NB4 (cell line): ENCODE measurements around the gene PSMB4.

ENCODE experiments used
- DNase-seq: peaks from one replicate; pipeline ENCODE4 v3.0.0; 2010; ENCODE audit warnings: low read depth
- H3K4me3 ChIP-seq: one replicate; pipeline ENCODE4 v1.5.1; 2011; ENCODE audit warnings: mild to moderate bottlenecking, low read depth, low read length, moderate library complexity
- CTCF ChIP-seq: IDR thresholded peaks from one replicate; pipeline ENCODE4 v1.5.1; 2012; ENCODE audit warnings: low read depth, low read length
- MAX ChIP-seq: IDR thresholded peaks from 2 replicates; pipeline ENCODE4 v1.6.1; 2011; ENCODE audit warnings: low read depth, low read length
- MYC ChIP-seq: IDR thresholded peaks from 2 replicates; pipeline ENCODE4 v1.6.1; 2011; ENCODE audit warnings: low read depth, low read length
- POLR2A ChIP-seq: IDR thresholded peaks from 2 replicates; pipeline ENCODE4 v1.6.1; 2011; ENCODE audit warnings: mild to moderate bottlenecking; ENCODE audit not compliant: insufficient read length; ENCODE audit errors: extremely low read depth

The PSMB4 gene

GRCh38 chr1:151444783-151445177, 45.4 kb downstream of the PSMB4 start:
- no peak for DNase-seq

GRCh38 chr1:151447696-151448095, 48.3 kb downstream of the PSMB4 start:
- H3K4me3 ChIP-seq, result no peak overlapping the region
- TF ChIP-seq MYC, result no peak
- no peak for TF ChIP-seq MAX
- TF ChIP-seq CTCF, result no peak
- TF ChIP-seq POLR2A, result no peak
- no peak for DNase-seq

More at GRCh38 chr1:151444783-151445177, 45.4 kb downstream of the PSMB4 start:
- TF ChIP-seq POLR2A (no peak), CTCF (no peak), MYC (no peak), MAX (no peak)
- no peak overlapping the region for H3K4me3 ChIP-seq
